Measurements from ENCODE around the gene SUFU. TPM values are rescaled to one million over a fixed set of nuclear protein-coding genes. Genes with fewer than 3 reads are reported as not detected.

SUFU gene
- total RNA-seq, 3 donors from 2014 or later (not counting 1 experiment from before 2014, with no cell fraction given), result 8.2 to 13.0 (median 11.5) TPM

- Mint-ChIP-seq H3K4me1 (peaks cover 73 to 78% of the 10 kb centered on the region in 2 donors), H3K4me3 (peak overlapping the region; percentile 81), H3K27me3 (ENCODE audit: low read depth in 2 of 2) (no peaks in the 10 kb centered on the region), H3K9me3 (no peaks in the 10 kb centered on the region), H3K36me3 (no peaks in the 10 kb centered on the region), H3K27ac (peak overlapping the region; percentile 99)
- H3K27me3 ChIP-seq (ENCODE audit: control insufficient read depth, insufficient read depth, low read length), result no peaks in the 10 kb centered on the region
- H3K4me1 ChIP-seq (ENCODE audit: control insufficient read depth, insufficient read depth, low read length), result peaks cover 79% of the 10 kb centered on the region
- peaks cover 35% of the 10 kb centered on the region for H3K36me3 ChIP-seq (ENCODE audit: control insufficient read depth, insufficient read depth, low read length)
- ATAC-seq, result peak in 2 of 3 donors; percentile 46 to 47
- peak overlapping the region; percentile 73 for H3K27ac ChIP-seq (ENCODE audit: low read length)
- TF ChIP-seq CTCF (IDR thresholded peaks at IDR 0.05), result no peak
- no peak for DNase-seq
- no peaks in the 10 kb centered on the region for H3K9me3 ChIP-seq (ENCODE audit: control insufficient read depth, insufficient read depth, low read length)
- H3K4me3 ChIP-seq (ENCODE audit: low read length), result no peak overlapping the region
- intact Hi-C loops (cut with micrococcal nuclease), result no loop called here
- WGBS (ENCODE audit: insufficient coverage), result 47% methylated on average over 12 of the region's 12 CpGs
Measured at GRCh38 chr10:102652170-102652916, 148.6 kb downstream of the SUFU start.

- 88% methylated on average over 1 of the region's 1 CpG for WGBS (ENCODE audit: insufficient coverage)
- no peaks in the 10 kb centered on the region for H3K27me3 Mint-ChIP-seq (ENCODE audit: low read depth in 2 of 2)
- DNase-seq (no peak), ATAC-seq (peak in 2 of 3 donors; percentile 24 to 46)
- no peaks in the 10 kb centered on the region for H3K27me3 ChIP-seq (ENCODE audit: control insufficient read depth, insufficient read depth, low read length)
- H3K27ac Mint-ChIP-seq, result peak overlapping the region; percentile 99
- no peaks in the 10 kb centered on the region for H3K36me3 Mint-ChIP-seq
- H3K9me3 Mint-ChIP-seq, result no peaks in the 10 kb centered on the region
- TF ChIP-seq CTCF (IDR thresholded peaks at IDR 0.05), result no peak
- H3K27ac ChIP-seq (ENCODE audit: low read length), result peak overlapping the region; percentile 64
- peaks cover 76% of the 10 kb centered on the region for H3K4me1 ChIP-seq (ENCODE audit: control insufficient read depth, insufficient read depth, low read length)
- peak overlapping the region; percentile 81 for H3K4me3 Mint-ChIP-seq
- no peak overlapping the region for H3K4me3 ChIP-seq (ENCODE audit: low read length)
- no peaks in the 10 kb centered on the region for H3K9me3 ChIP-seq (ENCODE audit: control insufficient read depth, insufficient read depth, low read length)
- H3K36me3 ChIP-seq (ENCODE audit: control insufficient read depth, insufficient read depth, low read length), result peaks cover 39% of the 10 kb centered on the region
- H3K4me1 Mint-ChIP-seq, result peaks cover 66 to 78% of the 10 kb centered on the region in 2 donors
- intact Hi-C loops (cut with micrococcal nuclease), result no loop called here
Measured at GRCh38 chr10:102653060-102653459, 149.3 kb downstream of the SUFU start.

GRCh38 chr10:102654566-102654965 lies 150.8 kb downstream of the SUFU start:
- no peak overlapping the region for H3K4me3 ChIP-seq (ENCODE audit: low read length)
- peaks cover 56 to 70% of the 10 kb centered on the region in 2 donors for H3K4me1 Mint-ChIP-seq
- peak overlapping the region; percentile 99 for H3K27ac Mint-ChIP-seq
- H3K9me3 Mint-ChIP-seq, result no peaks in the 10 kb centered on the region
- no peak overlapping the region for H3K4me3 Mint-ChIP-seq
- H3K27ac ChIP-seq (ENCODE audit: low read length), result no peak overlapping the region
- no peaks in the 10 kb centered on the region for H3K36me3 Mint-ChIP-seq
- H3K27me3 Mint-ChIP-seq (ENCODE audit: low read depth in 2 of 2), result no peaks in the 10 kb centered on the region
- peaks cover 49% of the 10 kb centered on the region for H3K36me3 ChIP-seq (ENCODE audit: control insufficient read depth, insufficient read depth, low read length)
- no peaks in the 10 kb centered on the region for H3K9me3 ChIP-seq (ENCODE audit: control insufficient read depth, insufficient read depth, low read length)
- DNase-seq, result no peak
- no peaks in the 10 kb centered on the region for H3K27me3 ChIP-seq (ENCODE audit: control insufficient read depth, insufficient read depth, low read length)
- no peak for ATAC-seq
- intact Hi-C loops (cut with micrococcal nuclease), result no loop called here
- WGBS (ENCODE audit: insufficient coverage), result 95% methylated on average over 7 of the region's 7 CpGs
- H3K4me1 ChIP-seq (ENCODE audit: control insufficient read depth, insufficient read depth, low read length), result peaks cover 68% of the 10 kb centered on the region
- TF ChIP-seq CTCF (IDR thresholded peaks at IDR 0.05), result no peak
